ENCODE data around the gene STUB1.
"Not testable (repeated sequence)": the region's sequence is repeated elsewhere in the genome, so short reads cannot be mapped to it uniquely, and the experiment has no call there.

STUB1 gene

DNA sequence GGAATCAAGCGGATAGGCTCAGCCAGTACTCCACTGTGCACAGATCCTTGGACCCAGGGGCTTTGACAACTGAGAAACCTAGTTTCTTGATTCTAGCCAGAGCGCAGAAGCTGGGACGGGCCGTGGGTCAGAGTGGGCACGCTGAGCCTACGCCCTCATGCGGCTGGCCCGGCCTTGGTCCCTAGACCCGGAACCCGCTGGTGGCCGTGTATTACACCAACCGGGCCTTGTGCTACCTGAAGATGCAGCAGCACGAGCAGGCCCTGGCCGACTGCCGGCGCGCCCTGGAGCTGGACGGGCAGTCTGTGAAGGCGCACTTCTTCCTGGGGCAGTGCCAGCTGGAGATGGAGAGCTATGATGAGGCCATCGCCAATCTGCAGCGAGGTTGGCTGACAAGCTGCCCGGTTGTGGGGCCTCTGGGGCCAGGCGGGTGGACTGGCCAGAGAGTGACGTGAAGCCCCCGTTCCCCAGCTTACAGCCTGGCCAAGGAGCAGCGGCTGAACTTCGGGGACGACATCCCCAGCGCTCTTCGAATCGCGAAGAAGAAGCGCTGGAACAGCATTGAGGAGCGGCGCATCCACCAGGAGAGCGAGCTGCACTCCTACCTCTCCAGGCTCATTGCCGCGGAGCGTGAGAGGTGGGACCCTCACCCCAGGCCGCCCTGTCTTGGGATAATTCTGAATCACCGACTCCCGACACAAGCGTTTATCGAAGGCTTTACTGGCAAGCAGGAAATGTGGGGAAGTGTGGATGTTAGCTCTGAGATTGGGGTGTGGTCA lies 946 bp downstream of the STUB1 start:
- DNase-seq: peak in 1 of 2 experiments; percentile 3

DNA sequence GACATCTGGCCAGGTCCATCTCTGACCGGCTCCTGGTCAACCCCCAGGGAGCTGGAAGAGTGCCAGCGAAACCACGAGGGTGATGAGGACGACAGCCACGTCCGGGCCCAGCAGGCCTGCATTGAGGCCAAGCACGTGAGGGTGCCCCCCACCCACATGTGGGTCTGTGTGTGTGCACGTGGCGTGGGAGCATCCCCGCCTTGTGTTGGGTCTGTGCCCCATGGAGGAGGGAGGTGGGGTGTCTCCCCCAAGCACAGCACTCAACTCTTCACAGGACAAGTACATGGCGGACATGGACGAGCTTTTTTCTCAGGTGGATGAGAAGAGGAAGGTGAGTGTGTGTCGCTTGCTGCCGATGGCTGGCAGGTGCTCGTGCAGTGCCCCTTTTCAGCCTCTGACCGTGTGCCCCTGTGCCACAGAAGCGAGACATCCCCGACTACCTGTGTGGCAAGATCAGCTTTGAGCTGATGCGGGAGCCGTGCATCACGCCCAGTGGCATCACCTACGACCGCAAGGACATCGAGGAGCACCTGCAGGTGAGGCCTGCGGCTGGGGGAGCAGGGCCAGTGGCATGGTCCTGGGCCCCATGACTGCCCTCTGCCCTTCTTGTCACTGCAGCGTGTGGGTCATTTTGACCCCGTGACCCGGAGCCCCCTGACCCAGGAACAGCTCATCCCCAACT lies 1.7 kb downstream of the STUB1 start:
- DNase-seq: no peak

GRCh38 chr16:682493-683395 lies 2.5 kb downstream of the STUB1 start:
- no peak for DNase-seq

- no peak for DNase-seq
These were observed 3.3 kb downstream of the STUB1 start for GRCh38 chr16:683396-684070.

GRCh38 chr16:684071-684794 lies 4.0 kb downstream of the STUB1 start, which contains the start of gene JMJD8:
JMJD8 (minus strand) TSS chr16:684334; CDS start chr16:684319, 15 bp downstream.
- peak; percentile 64 to 65 for DNase-seq

DNA sequence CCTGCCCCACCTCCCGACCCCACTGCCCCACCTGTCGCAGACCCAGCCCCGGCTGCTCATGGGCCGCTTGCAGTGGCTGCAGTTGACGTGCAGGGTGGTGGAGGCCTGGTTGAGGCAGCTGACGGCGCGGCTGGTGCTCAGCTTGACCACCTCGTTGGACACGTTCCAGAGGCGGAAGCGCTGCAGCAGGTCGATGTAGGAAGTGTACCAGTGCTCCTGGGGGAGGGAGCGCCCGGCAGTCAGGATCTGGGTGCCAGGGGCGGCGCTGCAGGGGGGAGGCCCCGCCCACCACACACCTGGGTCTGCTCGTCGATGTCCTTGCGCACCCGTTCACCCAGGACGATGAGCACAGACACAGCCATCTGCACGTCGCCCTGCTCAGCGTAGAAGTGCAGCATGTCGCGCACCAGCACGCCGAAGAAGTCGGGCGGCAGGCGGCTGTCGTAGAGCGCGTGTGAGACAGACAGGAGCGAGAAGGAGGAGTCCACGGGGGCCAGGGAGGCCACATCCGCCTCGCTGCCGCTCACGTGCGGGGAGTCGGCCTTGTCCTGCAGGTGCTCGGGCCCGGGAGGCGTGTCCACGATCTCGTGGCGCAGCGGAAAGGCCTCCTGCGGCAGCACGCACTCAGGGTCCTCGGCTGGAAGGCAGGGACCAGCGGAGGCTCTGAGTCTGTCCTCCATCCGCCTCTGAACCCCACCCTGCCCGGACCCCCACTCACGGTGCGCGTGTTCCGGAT lies 4.9 kb downstream of the STUB1 start:
- no peak for DNase-seq

DNA sequence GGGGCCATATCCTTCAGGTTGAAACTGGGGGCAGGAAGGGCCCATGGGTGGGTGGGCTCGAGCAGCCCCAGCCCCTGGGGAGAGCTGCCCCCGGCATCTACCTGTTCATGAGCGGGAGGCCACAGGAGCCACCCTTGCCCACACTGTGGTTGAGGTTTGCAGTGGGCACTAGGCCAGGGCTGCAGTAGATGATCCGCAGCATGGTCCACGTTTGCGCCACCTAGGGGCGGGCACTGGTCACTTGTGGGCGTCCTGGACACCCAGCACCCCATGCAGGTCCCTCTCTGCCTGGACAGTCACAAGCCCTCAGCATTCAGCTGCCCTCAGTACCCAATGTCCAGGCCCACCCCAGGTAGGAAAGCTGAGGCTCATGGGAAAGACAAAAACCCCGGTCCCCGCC lies 5.8 kb downstream of the STUB1 start:
- no peak for DNase-seq

DNA sequence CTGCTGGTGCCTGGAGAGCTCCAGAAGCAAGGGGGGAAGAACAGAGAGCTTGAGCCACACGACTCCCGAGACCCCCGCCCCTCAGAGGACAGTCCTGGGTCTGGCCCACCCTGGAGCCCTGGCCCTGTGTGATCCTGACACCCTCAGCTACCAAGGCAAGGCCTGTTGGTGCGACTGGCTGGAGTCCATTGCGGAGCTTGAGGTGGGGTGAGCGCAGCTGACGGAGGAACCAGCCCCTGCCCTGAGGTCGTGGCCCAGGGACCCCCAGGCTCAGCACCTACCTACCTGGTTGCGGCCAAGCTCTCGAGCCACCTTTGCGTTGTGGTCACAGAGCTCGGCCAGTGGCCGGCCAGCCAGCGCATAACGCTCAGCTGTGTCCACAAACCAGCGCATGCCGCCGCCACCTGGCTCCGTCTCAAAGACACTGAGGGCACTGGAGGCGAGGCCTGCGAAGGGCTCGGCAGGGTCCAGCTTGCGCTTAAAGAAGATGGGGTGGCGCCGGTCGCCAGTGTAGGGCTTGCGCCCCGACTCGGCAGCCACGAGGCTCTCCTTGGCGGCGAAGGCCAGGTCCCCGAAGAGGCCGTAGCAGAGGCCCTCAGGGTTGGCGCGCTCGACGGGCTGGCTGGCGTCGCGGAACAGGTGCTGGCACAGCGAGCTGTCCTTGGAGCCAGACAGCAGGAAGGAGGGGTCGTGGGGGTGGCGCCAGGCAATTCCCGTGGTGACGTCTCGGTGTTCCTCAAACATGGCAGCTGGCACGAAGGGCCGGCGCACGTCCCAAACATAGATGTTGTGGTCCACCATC lies 6.5 kb downstream of the STUB1 start:
- DNase-seq: no peak

DNA sequence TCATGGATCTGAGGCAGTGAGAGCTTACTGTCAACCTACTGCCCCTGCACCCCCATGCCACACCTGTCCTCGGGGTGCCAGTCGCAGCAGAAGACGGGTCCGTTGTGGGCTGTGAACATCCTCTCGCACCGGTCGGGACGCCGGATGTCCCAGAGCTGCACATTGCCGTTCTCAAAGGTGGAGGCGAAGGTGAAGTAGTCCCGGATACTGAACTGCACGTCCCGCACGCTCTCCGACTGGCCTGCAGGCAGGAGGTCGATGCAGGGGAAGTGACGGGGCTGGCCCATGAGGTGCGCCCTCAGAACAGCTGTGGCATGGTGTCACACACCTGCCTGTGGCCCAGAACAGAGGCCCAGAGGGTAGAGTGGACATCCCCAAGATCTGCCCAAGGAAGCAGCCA lies 7.3 kb downstream of the STUB1 start:
- no peak for DNase-seq

GRCh38 chr16:689175-689897 lies 9.1 kb downstream of the STUB1 start:
- no peak for DNase-seq

DNA sequence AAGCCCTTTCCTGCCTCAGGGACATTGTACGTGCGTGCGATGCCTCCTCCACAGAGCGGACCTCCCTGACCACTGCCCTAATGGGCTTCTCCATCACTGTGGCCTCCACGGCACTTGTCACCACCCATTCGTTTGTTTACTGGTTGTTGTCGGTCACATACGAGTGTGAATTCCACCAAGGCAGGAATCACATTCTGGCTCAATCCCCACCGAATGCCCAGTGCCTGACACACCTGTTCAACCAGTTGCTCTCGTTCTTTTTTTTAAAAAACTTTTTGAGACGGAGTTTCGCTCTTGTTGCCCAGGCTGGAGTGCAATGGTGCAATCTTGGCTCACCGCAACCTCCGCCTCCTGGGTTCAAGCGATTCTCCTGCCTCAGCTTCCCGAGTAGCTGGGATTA lies 11.0 kb downstream of the STUB1 start:
- DNase-seq: not testable (repeated sequence)

DNA sequence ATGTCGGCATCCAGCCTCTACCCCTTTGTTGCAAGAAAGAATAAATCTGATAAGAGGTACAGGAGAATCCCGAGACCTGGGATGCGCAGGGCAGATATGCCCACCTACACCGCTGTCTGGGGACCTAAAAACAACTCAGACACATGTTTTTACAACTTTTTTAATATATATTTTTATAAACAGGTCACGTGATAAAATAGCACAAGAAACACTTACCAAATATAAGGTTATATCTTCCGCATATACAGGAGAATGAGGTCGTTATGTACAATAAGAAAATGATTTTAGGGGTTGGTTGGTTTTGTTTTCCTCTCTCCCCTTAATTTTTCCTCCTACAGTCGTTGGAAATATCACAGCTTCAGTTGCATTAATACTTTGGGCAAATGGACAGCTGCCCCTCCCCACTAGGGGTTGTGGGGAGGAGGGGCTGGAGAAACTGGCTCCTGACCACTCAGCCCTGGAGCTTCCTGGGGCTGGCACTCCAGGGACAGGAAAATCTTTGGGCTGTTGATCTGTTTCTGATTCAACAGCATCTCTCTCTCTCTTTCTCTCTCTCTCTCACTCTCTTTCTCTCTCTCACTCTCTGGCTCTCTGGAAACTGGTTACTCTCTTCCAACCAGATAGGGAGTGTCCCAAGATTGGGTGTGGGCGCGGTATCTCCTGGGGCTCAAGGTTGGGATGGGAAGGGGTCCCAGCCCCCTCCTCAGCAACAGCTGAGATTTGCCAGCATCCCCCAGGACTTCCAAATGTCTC lies 12.3 kb downstream of the STUB1 start:
- no peak for DNase-seq

GRCh38 chr16:693364-693763 lies 13.2 kb downstream of the STUB1 start:
- no peak for DNase-seq

DNA sequence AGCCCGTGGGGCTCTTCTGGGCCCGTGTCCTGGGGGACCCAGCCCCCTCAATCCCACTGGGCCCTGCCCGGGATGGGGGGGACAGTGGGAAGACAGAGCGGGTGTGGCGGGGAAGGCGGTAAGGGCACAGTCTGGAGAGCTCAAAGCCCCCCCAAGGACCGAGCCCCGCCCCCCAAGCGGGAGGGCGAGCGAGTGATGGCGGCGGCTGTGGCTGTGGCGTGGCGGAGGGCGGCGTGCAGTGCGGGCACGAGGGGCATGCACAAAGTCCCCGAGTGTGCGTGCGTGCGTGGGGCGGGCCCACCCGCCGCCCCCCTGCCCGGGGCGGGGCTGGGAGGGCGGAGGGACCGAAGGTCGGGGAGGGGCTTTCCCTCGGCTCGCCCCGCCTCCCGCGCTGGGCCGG lies 13.6 kb downstream of the STUB1 start:
- no peak for DNase-seq

DNA sequence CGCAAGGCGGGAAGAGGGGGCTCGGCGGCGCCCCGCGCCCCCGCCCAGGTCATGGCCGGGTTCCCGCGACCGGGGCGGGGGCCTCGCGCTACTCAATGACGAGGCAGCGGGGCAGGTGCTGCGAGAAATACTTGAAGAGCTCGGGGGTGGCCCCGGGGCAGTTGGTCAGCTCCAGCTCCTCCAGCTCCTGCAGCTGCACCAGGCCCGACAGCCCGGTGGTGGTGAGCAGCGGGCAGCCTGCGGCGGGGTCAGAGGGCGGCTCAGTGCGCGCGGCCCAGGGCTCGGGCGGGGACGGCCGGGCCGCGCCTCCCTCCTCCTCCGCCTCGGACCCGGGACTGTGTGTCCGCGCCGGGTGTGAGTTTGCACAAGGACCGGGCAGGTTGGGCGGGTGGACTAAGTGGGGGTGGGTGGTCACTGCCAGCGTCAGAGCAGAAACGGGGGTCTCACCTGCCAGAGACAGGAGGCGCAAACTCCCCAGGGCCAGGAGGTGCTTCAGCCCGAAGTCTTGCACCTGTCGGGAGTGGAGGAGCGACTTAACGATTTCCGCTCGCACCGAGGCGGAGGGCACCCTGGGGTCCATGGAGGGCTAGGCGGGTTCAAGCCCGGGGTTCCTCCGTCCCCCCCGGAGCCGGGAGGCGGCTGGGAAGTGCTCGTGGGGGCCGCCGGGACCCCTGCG lies 14.1 kb downstream of the STUB1 start:
- DNase-seq: no peak

DNA sequence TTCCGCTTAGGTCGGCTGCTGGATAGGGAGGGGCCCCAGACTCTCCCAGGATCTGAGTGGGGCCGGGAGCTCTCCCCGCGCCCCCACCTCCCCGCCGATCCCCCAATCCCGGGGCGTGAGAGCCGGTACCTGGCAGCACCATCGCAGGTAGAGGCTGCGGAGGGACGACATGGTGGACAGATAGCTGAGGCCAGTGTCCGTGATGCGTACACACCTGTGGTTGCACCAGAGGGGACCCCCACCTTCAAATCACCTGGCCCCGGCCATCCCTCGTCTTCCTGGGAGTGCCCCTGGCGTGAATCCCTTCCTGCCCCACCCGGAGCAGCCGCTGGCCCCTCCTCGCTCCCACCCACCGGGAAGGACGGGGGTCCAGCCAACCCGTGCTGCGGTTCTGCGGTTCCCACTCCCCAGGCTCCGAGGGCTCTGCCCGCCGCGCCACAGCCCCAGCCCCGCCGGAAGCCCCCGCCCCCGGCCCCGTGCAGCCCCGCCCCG lies 14.7 kb downstream of the STUB1 start:
- DNase-seq: no peak

DNA sequence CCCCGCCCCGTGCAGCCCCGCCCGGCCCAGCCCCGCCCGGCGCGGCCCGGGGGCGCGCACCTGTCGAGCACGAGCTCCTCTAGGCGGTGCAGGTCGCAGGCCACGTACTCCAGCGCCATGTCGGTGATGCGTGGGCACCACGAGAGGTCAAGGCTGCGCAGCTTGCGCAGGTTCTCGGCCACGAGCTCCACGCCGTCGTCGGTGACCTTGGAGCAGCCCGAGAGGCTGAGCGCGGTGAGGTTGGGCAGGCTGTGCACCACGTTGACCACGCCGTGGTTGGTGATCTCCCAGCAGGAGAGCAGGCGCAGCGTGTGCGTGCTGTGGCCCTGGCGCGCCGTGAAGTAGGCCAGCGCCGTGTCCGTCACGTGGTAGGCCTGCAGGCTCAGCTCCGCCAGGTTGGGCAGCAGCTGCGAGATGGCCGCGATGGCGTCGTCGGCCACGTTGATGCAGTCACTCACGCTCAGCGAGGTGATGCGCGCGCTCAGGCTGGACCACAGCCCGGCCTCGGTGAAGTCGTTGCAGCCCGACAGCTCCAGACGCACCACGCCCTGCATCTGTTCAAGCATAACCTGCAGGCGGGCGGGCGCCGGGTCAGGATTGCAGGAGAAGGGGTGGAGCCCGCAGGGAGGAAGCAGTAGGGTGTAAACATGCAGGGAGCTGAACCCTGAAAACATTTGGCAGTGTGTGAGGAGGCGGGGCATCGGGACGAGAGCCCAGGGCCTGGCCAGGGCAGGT lies 15.3 kb downstream of the STUB1 start:
- no peak for DNase-seq

Measured in Kasumi-1 (cell line).